Activated CD8-positive, alpha-beta T cell treated with anti-CD3 and anti-CD28 coated beads for 36 hours (primary cell): ENCODE data around the gene UBA5. TPM values are rescaled to one million over a fixed set of nuclear protein-coding genes. Genes with fewer than 3 reads are reported as not detected.

Experiments used
- ATAC-seq: fragments of 200-7000 bp; cut with Tn5 transposase; one replicate; pipeline ENCODE4 v1.10.0; 2021; ENCODE audit warnings: mild to moderate bottlenecking, moderate library complexity
- CTCF ChIA-PET: fragments of 350-600 bp; sonication (Branson Sonifier 250); formaldehyde crosslinking; loops from one replicate; lab custom pipeline; 2021; ENCODE audit warnings: antibody characterized with exemption; lab: Charles Lee
- POLR2A ChIA-PET: fragments of 350-600 bp; sonication (Branson Sonifier 250); formaldehyde crosslinking; loops from one replicate; lab custom pipeline; 2021; ENCODE audit warnings: antibody characterized with exemption; lab: Charles Lee
- DNase-seq: peaks from one replicate; pipeline ENCODE4 v3.0.0-alpha.2; 2020
- H3K27ac Mint-ChIP-seq: one replicate; pipeline ENCODE4 v1.8.0; 2021; ENCODE audit warnings: mild to moderate bottlenecking, mixed read lengths
- H3K27me3 Mint-ChIP-seq: one replicate; pipeline ENCODE4 v1.8.0; 2021; ENCODE audit warnings: mixed read lengths
- H3K36me3 Mint-ChIP-seq: one replicate; pipeline ENCODE4 v1.8.0; 2021; ENCODE audit warnings: low read depth, mixed read lengths
- H3K4me1 Mint-ChIP-seq: one replicate; pipeline ENCODE4 v1.8.0; 2021; ENCODE audit warnings: low read depth, mixed read lengths
- H3K4me3 Mint-ChIP-seq: one replicate; pipeline ENCODE4 v1.8.0; 2021; ENCODE audit warnings: mild to moderate bottlenecking, moderate library complexity, mixed read lengths
- H3K9me3 Mint-ChIP-seq: one replicate; pipeline ENCODE4 v1.8.0; 2021; ENCODE audit warnings: mixed read lengths
- intact Hi-C: fragments of 100-400 bp; cut with micrococcal nuclease; formaldehyde crosslinking; loops from one replicate; pipeline ENCODE4 v1.10.0; 2022
- total RNA-seq, 2 experiments: library from RNA; stranded (reverse); gene quantifications; one replicate each; pipeline ENCODE4 v1.2.3, GENCODE V29; 2021
- TF ChIP-seq, protein P1 (sequence below): fragments of 200-600 bp; IDR thresholded peaks from one replicate; pipeline ENCODE4 v1.8.0; 2022; ENCODE audit warnings: antibody characterized with exemption, mild to moderate bottlenecking

UBA5 gene
- total RNA-seq, 2 experiments from 2014 or later, result 67.7 to 69.4 TPM

DNA sequence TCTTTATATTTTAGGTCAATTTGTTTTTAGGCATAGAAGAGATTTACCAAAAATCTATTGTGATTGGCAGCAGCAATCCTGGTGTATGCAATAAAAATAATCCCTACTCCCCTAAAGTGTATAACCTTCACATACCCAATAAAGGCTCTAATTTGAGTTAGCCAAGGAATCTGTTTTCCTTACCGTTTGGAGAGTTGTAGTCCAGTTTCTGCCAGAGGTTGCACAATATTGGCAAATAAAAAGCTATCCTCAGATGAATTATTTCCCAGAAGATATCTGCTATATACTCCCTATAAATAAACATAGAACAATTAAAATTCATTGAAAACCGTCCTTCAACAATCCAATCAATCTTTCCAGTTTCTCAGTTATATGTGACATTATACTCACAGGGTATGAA, 32.0 kb upstream of the UBA5 start:
- no peaks in the 10 kb centered on the region for H3K9me3 Mint-ChIP-seq

GRCh38 chr3:132629928-132630327, 30.2 kb upstream of the UBA5 start:
- Mint-ChIP-seq H3K4me1 (peaks cover 9% of the 10 kb centered on the region), H3K4me3 (no peak overlapping the region), H3K9me3 (no peaks in the 10 kb centered on the region), H3K36me3 (peaks cover 24% of the 10 kb centered on the region), H3K27ac (no peak overlapping the region), H3K27me3 (no peaks in the 10 kb centered on the region)
- ChIA-PET CTCF (interaction anchor here (1.4 to 2.1 kb wide), 2 partner anchors 12 to 94 kb away, joined by 4 to 8 read pairs; no protein-coding TSS in a partner anchor), POLR2A (interaction anchor here (0.5 kb wide), 1 partner anchor 140 kb away, joined by 3 read pairs; no protein-coding TSS in a partner anchor)
- DNase-seq (no peak), ATAC-seq (no peak)
- intact Hi-C loops, result no loop called here
- TF ChIP-seq, protein P1, sequence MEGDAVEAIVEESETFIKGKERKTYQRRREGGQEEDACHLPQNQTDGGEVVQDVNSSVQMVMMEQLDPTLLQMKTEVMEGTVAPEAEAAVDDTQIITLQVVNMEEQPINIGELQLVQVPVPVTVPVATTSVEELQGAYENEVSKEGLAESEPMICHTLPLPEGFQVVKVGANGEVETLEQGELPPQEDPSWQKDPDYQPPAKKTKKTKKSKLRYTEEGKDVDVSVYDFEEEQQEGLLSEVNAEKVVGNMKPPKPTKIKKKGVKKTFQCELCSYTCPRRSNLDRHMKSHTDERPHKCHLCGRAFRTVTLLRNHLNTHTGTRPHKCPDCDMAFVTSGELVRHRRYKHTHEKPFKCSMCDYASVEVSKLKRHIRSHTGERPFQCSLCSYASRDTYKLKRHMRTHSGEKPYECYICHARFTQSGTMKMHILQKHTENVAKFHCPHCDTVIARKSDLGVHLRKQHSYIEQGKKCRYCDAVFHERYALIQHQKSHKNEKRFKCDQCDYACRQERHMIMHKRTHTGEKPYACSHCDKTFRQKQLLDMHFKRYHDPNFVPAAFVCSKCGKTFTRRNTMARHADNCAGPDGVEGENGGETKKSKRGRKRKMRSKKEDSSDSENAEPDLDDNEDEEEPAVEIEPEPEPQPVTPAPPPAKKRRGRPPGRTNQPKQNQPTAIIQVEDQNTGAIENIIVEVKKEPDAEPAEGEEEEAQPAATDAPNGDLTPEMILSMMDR, result no peak

More for the DNA sequence above, 32.0 kb upstream of the UBA5 start:
- H3K4me1 Mint-ChIP-seq, result peaks cover 12% of the 10 kb centered on the region
- H3K4me3 Mint-ChIP-seq, result no peak overlapping the region
- ChIA-PET CTCF (no interaction called here), POLR2A (no interaction called here)
- peaks cover 18% of the 10 kb centered on the region for H3K36me3 Mint-ChIP-seq
- no peak for DNase-seq
- intact Hi-C loops, result no loop called here
- H3K27ac Mint-ChIP-seq, result no peak overlapping the region
- no peak for ATAC-seq
- TF ChIP-seq, protein P1, result no peak
- no peaks in the 10 kb centered on the region for H3K27me3 Mint-ChIP-seq

GRCh38 chr3:132630612-132631011, 29.5 kb upstream of the UBA5 start:
- ChIA-PET POLR2A (interaction anchor here (0.5 kb wide), 1 partner anchor 140 kb away, joined by 3 read pairs; no protein-coding TSS in a partner anchor), CTCF (interaction anchor here (1.4 to 2.1 kb wide), 2 partner anchors 12 to 95 kb away, joined by 4 to 8 read pairs; no protein-coding TSS in a partner anchor)
- H3K27me3 Mint-ChIP-seq, result no peaks in the 10 kb centered on the region
- ATAC-seq (no peak), DNase-seq (no peak)
- peaks cover 28% of the 10 kb centered on the region for H3K36me3 Mint-ChIP-seq
- TF ChIP-seq, protein P1, result no peak
- H3K9me3 Mint-ChIP-seq, result no peaks in the 10 kb centered on the region
- H3K4me1 Mint-ChIP-seq, result peaks cover 7% of the 10 kb centered on the region
- H3K27ac Mint-ChIP-seq, result no peak overlapping the region
- intact Hi-C loops, result no loop called here
- no peak overlapping the region for H3K4me3 Mint-ChIP-seq

GRCh38 chr3:132635052-132635451, 25.1 kb upstream of the UBA5 start:
- ChIA-PET POLR2A (no interaction called here), CTCF (interaction anchor here (2.2 kb wide), 1 partner anchor 99 kb away, joined by 15 read pairs; no protein-coding TSS in a partner anchor)
- H3K9me3 Mint-ChIP-seq, result no peaks in the 10 kb centered on the region
- TF ChIP-seq, protein P1, result no peak
- no peak for DNase-seq
- intact Hi-C loops, result no loop called here
- H3K27me3 Mint-ChIP-seq, result no peaks in the 10 kb centered on the region
- no peak overlapping the region for H3K4me3 Mint-ChIP-seq
- no peak overlapping the region for H3K27ac Mint-ChIP-seq
- ATAC-seq, result no peak
- H3K36me3 Mint-ChIP-seq, result peaks cover 26% of the 10 kb centered on the region
- H3K4me1 Mint-ChIP-seq, result peaks cover 4% of the 10 kb centered on the region

- ChIA-PET POLR2A (interaction anchor here (0.6 kb wide), 1 partner anchor 1204 kb away, joined by 5 read pairs; no protein-coding TSS in a partner anchor), CTCF (interaction anchor here (6.7 kb wide), 1 partner anchor 102 kb away, joined by 130 read pairs; no protein-coding TSS in a partner anchor)
- no peak for ATAC-seq
- Mint-ChIP-seq H3K9me3 (no peaks in the 10 kb centered on the region), H3K36me3 (peaks cover 26% of the 10 kb centered on the region), H3K4me3 (no peak overlapping the region), H3K4me1 (no peaks in the 10 kb centered on the region), H3K27ac (no peak overlapping the region), H3K27me3 (no peaks in the 10 kb centered on the region)
- TF ChIP-seq, protein P1, result no peak
- no peak for DNase-seq
- intact Hi-C loops, result no loop called here
These were observed 22.5 kb upstream of the UBA5 start for GRCh38 chr3:132637590-132637989.
